H1 (cell line): ENCODE results near the gene TMPRSS13. TPM values are rescaled to one million over a fixed set of nuclear protein-coding genes. Genes with fewer than 3 reads are reported as not detected.

ENCODE experiments used
- ASH2L ChIP-seq: fragments of 200-600, 300-600 bp; sonication (generic); IDR thresholded peaks from one replicate; pipeline ENCODE4 v1.7.1; 2017; ENCODE audit warnings: low read length
- CHD7 ChIP-seq: fragments of 300-600 bp; sonication (generic); IDR thresholded peaks from 2 replicates; pipeline ENCODE4 v1.7.1; 2012; ENCODE audit warnings: low read length, moderate library complexity, mild to moderate bottlenecking, inconsistent platforms; ENCODE audit not compliant: insufficient replicate concordance
- CREB1 ChIP-seq: IDR thresholded peaks from 2 replicates; pipeline ENCODE4 v1.6.1; 2012; ENCODE audit warnings: inconsistent platforms
- HDAC2 ChIP-seq, 2 experiments: fragments of 300-600 bp in 1 of 2; sonication (generic) in 1 of 2; IDR thresholded peaks; 2 replicates each; pipeline ENCODE4 v1.6.1; 2011 to 2012; ENCODE audit warnings: low read depth in 2 of 2, low read length in 2 of 2, mild to moderate bottlenecking in 2 of 2, moderate library complexity in 2 of 2, borderline replicate concordance in 1 of 2, inconsistent platforms in 1 of 2
- KDM4A ChIP-seq: IDR thresholded peaks from one replicate; pipeline ENCODE4 v1.7.1; 2012; ENCODE audit warnings: low read depth, mild to moderate bottlenecking, moderate library complexity, low read length, inconsistent platforms; ENCODE audit not compliant: severe bottlenecking
- KDM5A ChIP-seq: fragments of 200-600 bp; IDR thresholded peaks from 2 replicates; pipeline ENCODE4 v1.7.1; 2012; ENCODE audit warnings: mild to moderate bottlenecking, low read length, inconsistent platforms, mixed read lengths
- RAD21 ChIP-seq, 2 experiments: IDR thresholded peaks in 1 of 2; conservative IDR thresholded peaks in 1 of 2; 2 replicates each; pipeline ENCODE4 v1.6.1; 2011; ENCODE audit warnings: low read depth in 2 of 2, low read length in 2 of 2, improper control_type of control experiment in 1 of 2, inconsistent platforms in 1 of 2, mild to moderate bottlenecking in 1 of 2, moderate library complexity in 1 of 2
- RBBP5 ChIP-seq: IDR thresholded peaks from 2 replicates; pipeline ENCODE4 v1.7.1; 2012; ENCODE audit warnings: low read depth, mild to moderate bottlenecking, inconsistent platforms, low read length, moderate library complexity, borderline replicate concordance
- SIN3A ChIP-seq, 2 experiments: IDR thresholded peaks in 1 of 2; conservative IDR thresholded peaks in 1 of 2; 2 replicates each; pipeline ENCODE4 v1.6.1; 2011 to 2012; ENCODE audit warnings: low read length in 2 of 2, improper control_type of control experiment in 1 of 2, low read depth in 1 of 2, mild to moderate bottlenecking in 1 of 2
- TEAD4 ChIP-seq: IDR thresholded peaks from 2 replicates; pipeline ENCODE4 v1.6.1; 2012; ENCODE audit warnings: low read depth, low read length, inconsistent platforms, mixed read lengths
- polyA plus RNA-seq, 7 experiments: library from polyadenylated mRNA; depleted of rRNA in 3 of 7; stranded (reverse) in 5 of 7; unstranded in 2 of 7; fragments of >200 nt in 5 of 7; fragments of 200-250 nt in 2 of 7; gene quantifications; 1 replicate in 5 of 7; 2 replicates in 1 of 7; 4 replicates in 1 of 7; pipeline versions ENCODE4 v1.2.1 to v1.2.3, GENCODE V29; 2011 to 2013; ENCODE audit warnings: missing spikeins in 2 of 7, mixed read lengths in 2 of 7
- total RNA-seq: library from RNA; stranded (reverse); fragmentation: NEBNext Ultra II Directional; extraction: Animal tissue kit (Norgen Biotek cat#: 25700); gene quantifications from 2 replicates; pipeline ENCODE4 v1.2.1, GENCODE V29; 2021

The TMPRSS13 gene
- total and polyA plus RNA-seq, 2 of the 8 experiments (the other 6 are each of a cell fraction or from before 2014, with no cell fraction given) = 0.61 to 0.79 TPM

- TF ChIP-seq CHD7 = no peak
- TF ChIP-seq HDAC2 (IDR thresholded peaks at IDR 0.05; ENCODE audit: borderline replicate concordance in 1 of 2, low read depth in 2 of 2, low read length in 2 of 2) = no peak
- no peak for TF ChIP-seq CREB1
- TF ChIP-seq ASH2L = no peak
- no peak for TF ChIP-seq KDM5A
- TF ChIP-seq RBBP5 = no peak
- no peak for TF ChIP-seq KDM4A
- no peak for TF ChIP-seq RAD21 (IDR thresholded peaks at IDR 0.05 in 1 of 2, conservative IDR thresholded peaks at IDR 0.05 in 1 of 2; ENCODE audit: low read depth in 2 of 2, low read length in 2 of 2)
- TF ChIP-seq TEAD4 = no peak
- TF ChIP-seq SIN3A (conservative IDR thresholded peaks at IDR 0.05 in 1 of 2, IDR thresholded peaks at IDR 0.05 in 1 of 2; ENCODE audit: low read depth in 1 of 2, low read length in 2 of 2) = no peak
Observed at GRCh38 chr11:117887431-117888138, 41.6 kb downstream of the TMPRSS13 start (continued).
